ENCODE data around the gene CD34.
"Not testable (repeated sequence)": the region's sequence is repeated elsewhere in the genome, so short reads cannot be mapped to it uniquely, and the experiment has no call there.

The CD34 gene

GRCh38 chr1:207933205-207933800, 22.4 kb upstream of the CD34 start:
- no peak for DNase-seq (ENCODE audit: low read depth, low spot score)

DNA sequence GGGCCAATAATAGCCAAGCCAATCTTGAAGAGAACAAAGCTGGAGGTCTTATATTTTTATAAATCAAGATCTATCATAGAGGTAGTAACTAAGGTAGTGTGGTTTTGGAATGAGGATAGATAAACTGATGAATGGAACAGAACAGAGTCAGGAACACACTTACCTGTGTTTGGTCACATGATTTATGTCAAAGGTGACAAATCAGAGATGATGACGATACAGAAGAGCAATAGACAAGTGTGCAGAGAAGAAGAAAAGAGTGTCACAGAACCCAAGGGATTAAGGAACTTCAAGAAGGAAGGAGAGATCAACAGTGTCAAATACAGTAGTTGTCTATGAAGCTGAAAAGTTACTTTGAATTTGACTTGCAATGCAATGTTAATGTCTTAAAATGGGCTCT, 16.1 kb upstream of the CD34 start:
- no peak for DNase-seq (ENCODE audit: low read depth, low spot score)

GRCh38 chr1:207925969-207926368, 15.0 kb upstream of the CD34 start:
- DNase-seq (ENCODE audit: low read depth, low spot score), result not testable (repeated sequence)

GRCh38 chr1:207925210-207925609, 14.3 kb upstream of the CD34 start:
- DNase-seq (ENCODE audit: low read depth, low spot score), result no peak

DNA sequence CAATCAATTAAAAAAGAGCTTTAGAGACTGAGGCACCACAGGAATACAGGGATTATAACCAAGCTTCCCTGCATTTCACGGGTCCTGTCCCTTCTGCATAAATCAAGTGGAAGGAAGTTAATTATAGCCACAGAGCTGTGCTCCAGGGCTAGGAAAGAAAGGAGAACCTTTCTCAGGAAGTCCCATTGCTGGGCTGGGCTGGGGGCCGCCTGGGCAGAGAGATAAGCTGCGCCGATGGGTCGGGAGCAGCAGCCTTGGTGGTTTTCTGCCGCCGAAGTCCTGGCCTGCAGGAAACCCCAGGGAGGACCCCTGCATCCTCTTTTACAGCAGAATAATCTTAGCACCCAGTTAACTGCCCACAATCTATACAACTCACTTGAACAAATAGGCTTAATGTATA, 12.6 kb upstream of the CD34 start:
- no peak for DNase-seq (ENCODE audit: low read depth, low spot score)

DNA sequence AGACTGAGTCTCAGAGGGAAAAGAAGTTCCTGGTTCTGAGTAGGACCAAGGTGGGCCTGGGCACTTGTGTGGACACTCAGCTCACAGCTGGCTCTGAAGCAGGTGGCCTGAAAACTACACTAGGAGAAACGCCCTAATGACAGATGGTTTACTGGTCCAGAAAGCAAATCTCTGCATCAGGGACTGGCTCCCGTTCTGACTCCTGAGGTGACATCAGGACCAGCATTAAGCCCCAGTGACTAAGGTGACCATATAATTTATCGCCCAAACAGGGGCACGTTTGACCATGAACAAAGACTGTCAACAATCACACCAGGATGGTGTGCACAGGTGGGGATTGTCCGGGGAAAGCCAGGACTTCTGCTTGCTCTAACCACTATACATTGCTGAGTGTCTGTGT, 12.2 kb upstream of the CD34 start:
- DNase-seq (ENCODE audit: low read depth, low spot score), result no peak

GRCh38 chr1:207922554-207922953, 11.6 kb upstream of the CD34 start:
- DNase-seq (ENCODE audit: low read depth, low spot score), result no peak

GRCh38 chr1:207921321-207921720, 10.4 kb upstream of the CD34 start:
- no peak for DNase-seq (ENCODE audit: low read depth, low spot score)

DNA sequence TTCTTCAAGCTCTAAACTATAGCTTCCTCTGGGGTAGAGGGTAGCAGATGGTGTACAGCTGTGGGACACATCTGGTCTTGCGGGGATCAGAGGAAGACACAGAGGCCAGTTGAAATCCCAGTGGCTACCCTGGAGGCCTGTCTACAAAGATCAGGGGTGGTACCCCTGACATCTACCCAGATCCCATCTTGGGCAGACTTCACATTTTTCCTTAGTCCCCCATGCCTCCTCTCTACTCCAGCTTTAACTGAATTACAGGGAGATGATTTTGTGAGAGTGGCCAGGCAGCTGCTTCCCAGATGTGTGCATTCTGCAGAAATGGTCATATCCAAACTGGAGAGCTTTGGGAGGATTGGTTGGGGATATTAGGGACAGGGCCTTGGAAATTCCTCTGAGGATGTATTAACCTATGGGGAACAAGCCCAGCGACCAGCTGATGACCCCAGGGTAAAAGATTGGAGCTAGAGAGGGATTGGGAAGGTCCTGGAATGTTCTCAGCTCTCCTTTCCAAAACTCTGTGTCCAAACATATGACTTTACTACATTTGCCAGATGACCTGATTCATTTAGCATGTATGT, 9.6 kb upstream of the CD34 start:
- DNase-seq (ENCODE audit: low read depth, low spot score), result no peak

DNA sequence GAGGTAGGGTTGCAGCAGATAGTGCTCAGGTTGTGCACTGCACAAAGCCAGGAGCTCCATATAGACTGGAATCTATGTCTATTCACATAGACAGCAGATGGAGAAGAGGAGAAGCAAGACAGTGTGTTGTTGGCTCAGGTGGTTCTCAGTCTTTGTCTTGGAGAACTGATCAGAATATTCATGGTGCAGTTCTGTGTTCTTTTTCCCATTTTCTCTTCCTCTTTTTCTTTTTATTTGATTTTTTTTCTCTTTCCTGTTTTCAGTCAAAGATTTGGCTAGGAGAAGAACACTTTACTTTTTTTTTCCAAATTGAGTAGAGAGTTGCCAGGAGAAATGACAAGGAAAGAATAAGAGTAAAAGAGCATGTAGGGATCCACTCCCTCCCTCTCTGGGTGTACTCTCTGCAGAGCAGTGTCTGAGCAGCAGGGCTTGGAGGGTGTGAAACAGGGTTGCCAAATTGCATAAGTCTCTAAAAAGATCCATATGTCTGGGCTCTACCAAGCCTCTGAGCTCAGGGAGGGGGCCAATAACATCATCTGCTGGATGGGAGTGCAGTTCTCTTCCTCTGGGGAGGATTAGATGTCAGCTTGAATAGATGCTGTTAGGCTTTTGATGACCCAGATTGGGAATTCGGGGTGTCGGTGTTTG, 8.7 kb upstream of the CD34 start:
- DNase-seq (ENCODE audit: low read depth, low spot score), result no peak

DNA sequence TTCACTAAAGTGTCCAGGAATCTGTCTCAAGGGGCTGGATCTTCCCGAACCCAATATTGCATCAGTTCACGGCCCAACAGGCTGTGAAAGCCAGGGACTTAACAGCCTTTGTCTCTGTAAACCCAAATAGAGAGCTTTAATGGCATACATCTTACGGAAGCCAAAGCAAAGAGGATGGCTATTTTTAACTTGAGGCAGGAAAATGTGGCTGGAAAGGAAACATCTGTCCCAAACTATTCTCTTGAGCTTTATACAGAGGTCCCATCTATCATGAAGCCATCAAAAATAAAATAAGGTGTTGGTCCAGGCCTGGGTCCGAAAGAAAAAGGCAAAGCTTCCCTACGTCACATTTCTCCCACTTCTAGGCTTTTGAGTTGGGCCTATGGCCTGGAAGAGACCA, 7.7 kb upstream of the CD34 start:
- no peak for DNase-seq (ENCODE audit: low read depth, low spot score)

DNA sequence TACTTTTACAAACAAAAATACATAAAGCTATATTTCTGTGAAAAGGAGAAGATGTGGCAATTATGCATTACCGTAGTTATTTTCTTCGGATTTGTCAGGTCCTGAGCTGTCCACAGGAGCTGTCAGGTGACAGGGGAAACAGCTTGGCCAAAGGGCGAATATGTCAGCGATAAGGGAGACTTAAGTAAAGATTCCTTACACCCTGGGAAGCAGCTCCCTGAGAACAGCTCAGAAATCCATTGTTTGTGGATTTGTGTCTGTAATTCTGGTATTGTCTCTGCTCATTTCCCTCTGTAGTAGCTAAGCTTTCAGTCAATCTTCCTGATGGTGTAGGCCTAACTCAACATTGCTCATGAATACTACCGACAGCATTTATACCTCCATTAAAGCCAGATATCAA, 7.1 kb upstream of the CD34 start:
- DNase-seq (ENCODE audit: low read depth, low spot score), result no peak

DNA sequence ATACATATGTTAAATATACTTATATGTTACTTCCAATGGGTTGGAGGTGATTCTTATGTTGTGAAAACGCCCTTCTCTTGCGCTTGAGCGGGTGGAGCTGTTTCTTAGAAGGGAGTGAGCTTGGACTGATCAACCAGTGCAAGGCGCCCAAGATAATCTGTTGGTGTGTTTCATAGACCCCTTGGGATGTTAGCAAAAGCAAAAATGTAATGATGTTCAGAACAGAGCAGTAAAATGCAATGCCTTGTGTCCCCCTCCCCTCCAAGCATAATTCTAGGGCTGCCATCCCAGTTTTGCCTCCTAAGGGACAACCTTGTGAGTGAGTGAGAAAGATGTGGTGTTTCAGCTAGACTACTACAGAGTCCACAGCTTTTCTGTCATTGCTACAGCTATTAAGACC, 6.2 kb upstream of the CD34 start:
- DNase-seq (ENCODE audit: low read depth, low spot score), result no peak

DNA sequence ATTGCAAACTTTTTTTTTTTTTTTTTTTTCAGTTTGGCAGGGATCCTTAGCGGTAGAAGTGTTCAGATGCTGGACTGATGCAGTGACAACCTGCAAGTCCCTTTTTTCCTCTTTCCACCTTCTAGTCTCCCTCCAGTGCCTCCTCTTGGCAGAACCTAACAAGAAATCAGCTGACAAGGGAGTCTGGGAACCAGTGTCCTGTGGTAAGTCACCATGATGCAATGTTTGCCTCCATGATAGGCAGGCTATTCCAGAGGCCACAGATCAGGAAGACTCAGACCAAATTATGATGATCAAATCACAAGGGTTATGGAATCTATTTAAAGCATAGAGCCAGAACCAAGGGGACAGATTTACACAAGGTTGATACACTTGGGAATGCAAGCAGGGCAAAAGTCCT, 3.0 kb upstream of the CD34 start:
- no peak for DNase-seq (ENCODE audit: low read depth, low spot score)

GRCh38 chr1:207911856-207912760, 1.2 kb upstream of the CD34 start:
- no peak for DNase-seq (ENCODE audit: low read depth, low spot score)

GRCh38 chr1:207909687-207910086, 1.2 kb downstream of the CD34 start:
- no peak for DNase-seq (ENCODE audit: low read depth, low spot score)

GRCh38 chr1:207908107-207908734, 2.7 kb downstream of the CD34 start:
- no peak for DNase-seq (ENCODE audit: low read depth, low spot score)

- no peak for DNase-seq (ENCODE audit: low read depth, low spot score)
Observed at GRCh38 chr1:207904391-207904790, 6.5 kb downstream of the CD34 start.

- DNase-seq (ENCODE audit: low read depth, low spot score), result no peak
Observed at GRCh38 chr1:207903767-207904166, 7.2 kb downstream of the CD34 start.

DNA sequence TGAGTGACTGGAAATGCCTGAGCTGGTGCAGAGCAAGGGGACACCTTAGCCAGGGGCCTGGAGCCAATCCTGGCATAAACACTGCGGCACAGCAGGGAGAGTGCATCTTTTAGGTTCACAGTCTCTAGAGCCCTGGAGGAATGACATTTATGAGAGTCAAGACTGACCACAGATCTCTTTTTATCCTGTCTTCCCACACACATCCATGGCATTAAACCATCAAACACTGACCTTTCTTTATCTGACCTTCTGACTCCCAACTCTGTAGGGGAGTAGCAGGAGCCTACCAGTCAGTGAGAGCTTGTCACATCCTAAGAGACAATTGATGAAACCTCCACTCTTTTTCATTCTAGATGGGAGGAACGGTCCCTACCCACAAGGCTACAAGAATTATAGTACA, 7.9 kb downstream of the CD34 start:
- DNase-seq (ENCODE audit: low read depth, low spot score), result no peak

DNA sequence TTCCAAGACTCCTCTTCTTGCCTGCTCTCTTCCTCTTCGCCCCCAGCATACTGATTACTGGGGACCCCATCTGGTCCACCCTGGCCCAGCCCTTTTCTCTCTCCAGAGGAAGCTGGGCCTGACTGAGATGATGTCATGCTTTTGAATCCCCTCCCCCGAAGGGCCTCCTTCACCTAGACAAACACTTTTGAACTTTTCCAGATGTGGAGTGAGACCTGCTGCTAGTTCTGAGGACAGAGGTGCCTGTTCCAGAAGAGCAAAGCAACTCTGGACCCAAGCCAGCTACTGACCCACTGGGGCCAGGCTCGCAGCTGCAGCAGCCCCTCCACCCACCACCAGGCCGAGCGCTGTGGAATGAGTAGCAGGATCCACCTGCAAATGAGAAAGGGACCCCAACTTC, 8.4 kb downstream of the CD34 start:
- DNase-seq (ENCODE audit: low read depth, low spot score), result no peak

GRCh38 chr1:207901041-207901653, 9.8 kb downstream of the CD34 start:
- DNase-seq (ENCODE audit: low read depth, low spot score), result no peak
